Measurements from ENCODE around the gene PPP5C.

PPP5C gene

DNA sequence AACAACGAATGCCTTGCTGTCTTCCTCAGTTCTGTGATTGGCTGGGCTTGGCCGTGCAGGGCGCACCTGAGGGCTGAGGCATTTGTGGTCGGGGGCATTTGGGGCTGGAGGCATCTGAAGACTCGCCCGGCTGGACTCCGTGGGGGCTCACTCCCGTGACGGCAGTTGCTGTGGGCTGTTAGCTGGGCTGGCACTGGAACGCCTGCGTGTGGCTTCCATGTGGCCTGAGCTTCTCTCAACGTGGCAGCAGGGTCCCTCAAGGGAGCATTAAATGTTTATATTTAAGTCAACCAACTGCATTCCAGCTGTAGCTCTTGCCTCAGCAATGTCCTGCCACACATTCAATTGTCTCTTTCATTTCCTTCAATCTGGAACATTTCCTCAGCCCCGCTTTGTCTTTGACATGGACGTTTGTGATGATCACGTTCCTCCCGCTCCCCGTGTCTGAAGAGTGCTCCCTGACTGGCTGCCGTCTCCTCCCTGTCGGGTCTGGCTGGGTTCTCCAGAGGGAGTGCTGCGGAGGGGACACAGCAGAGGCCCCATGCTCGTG lies 45.4 kb downstream of the PPP5C start:
- Histone ChIP-seq H3K27ac (ENCODE audit: low read length) (no peak overlapping the region), H3K4me3 (ENCODE audit: low read depth in 1 of 2, low read length in 2 of 2) (no peak overlapping the region), H3K9ac (ENCODE audit: low read depth, low read length) (no peak overlapping the region), H3K36me3 (ENCODE audit: insufficient read depth, low read length) (peaks cover 48% of the 10 kb centered on the region), H3K27me3 (ENCODE audit: insufficient read depth, low read length, poor library complexity) (no peaks in the 10 kb centered on the region), H3K79me2 (ENCODE audit: insufficient read depth, low read length) (no peaks in the 10 kb centered on the region), H4K20me1 (ENCODE audit: insufficient read depth, low read length) (peaks cover 19% of the 10 kb centered on the region), H3K4me1 (ENCODE audit: insufficient read depth, low read length) (no peaks in the 10 kb centered on the region), H2AFZ (ENCODE audit: low read depth, low read length) (no peak overlapping the region), H3K9me3 (ENCODE audit: insufficient read depth, low read length, severe bottlenecking) (no peaks in the 10 kb centered on the region), H3K4me2 (ENCODE audit: insufficient read depth, low read length) (no peak overlapping the region)
- ATAC-seq (ENCODE audit: insufficient read depth, low read depth) (no peak), DNase-seq (no peak)
- no peak for TF ChIP-seq EZH2 (IDR thresholded peaks at IDR 0.05; ENCODE audit: borderline replicate concordance, low read depth, low read length, severe bottlenecking)
- TF ChIP-seq, protein P1, sequence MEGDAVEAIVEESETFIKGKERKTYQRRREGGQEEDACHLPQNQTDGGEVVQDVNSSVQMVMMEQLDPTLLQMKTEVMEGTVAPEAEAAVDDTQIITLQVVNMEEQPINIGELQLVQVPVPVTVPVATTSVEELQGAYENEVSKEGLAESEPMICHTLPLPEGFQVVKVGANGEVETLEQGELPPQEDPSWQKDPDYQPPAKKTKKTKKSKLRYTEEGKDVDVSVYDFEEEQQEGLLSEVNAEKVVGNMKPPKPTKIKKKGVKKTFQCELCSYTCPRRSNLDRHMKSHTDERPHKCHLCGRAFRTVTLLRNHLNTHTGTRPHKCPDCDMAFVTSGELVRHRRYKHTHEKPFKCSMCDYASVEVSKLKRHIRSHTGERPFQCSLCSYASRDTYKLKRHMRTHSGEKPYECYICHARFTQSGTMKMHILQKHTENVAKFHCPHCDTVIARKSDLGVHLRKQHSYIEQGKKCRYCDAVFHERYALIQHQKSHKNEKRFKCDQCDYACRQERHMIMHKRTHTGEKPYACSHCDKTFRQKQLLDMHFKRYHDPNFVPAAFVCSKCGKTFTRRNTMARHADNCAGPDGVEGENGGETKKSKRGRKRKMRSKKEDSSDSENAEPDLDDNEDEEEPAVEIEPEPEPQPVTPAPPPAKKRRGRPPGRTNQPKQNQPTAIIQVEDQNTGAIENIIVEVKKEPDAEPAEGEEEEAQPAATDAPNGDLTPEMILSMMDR (IDR thresholded peaks at IDR 0.05; ENCODE audit: borderline replicate concordance, extremely low read depth, low read length, poor library complexity, severe bottlenecking): no peak

DNA sequence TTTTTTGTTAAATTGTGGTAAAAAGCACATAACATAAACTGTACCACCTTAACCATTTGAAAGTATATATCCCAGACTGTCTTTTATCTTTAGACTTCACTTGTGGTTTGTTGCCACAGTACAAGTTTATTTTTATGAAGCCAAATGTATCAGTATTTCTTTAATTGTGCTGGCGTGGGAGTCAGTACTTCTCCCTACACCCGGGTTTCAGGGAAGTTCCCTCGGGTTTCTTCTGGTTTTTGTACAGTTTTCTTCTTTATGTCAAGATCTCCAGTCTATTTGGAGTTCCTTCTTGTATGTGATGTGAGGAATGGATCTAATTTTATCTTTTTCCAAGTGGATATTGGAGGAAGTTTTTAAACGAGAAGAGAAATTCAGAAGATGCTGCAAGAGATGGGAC lies 46.0 kb downstream of the PPP5C start:
- Histone ChIP-seq H3K4me2 (ENCODE audit: insufficient read depth, low read length) (no peak overlapping the region), H3K9me3 (ENCODE audit: insufficient read depth, low read length, severe bottlenecking) (no peaks in the 10 kb centered on the region), H2AFZ (ENCODE audit: low read depth, low read length) (no peak overlapping the region), H3K4me3 (ENCODE audit: low read depth in 1 of 2, low read length in 2 of 2) (no peak overlapping the region), H3K27ac (ENCODE audit: low read length) (no peak overlapping the region), H3K27me3 (ENCODE audit: insufficient read depth, low read length, poor library complexity) (no peaks in the 10 kb centered on the region), H3K79me2 (ENCODE audit: insufficient read depth, low read length) (no peaks in the 10 kb centered on the region), H3K9ac (ENCODE audit: low read depth, low read length) (no peak overlapping the region), H3K36me3 (ENCODE audit: insufficient read depth, low read length) (peaks cover 43% of the 10 kb centered on the region), H3K4me1 (ENCODE audit: insufficient read depth, low read length) (no peaks in the 10 kb centered on the region), H4K20me1 (ENCODE audit: insufficient read depth, low read length) (peaks cover 19% of the 10 kb centered on the region)
- DNase-seq (no peak), ATAC-seq (ENCODE audit: insufficient read depth, low read depth) (no peak)
- TF ChIP-seq, protein P1 (IDR thresholded peaks at IDR 0.05; ENCODE audit: borderline replicate concordance, extremely low read depth, low read length, poor library complexity, severe bottlenecking): no peak
- no peak for TF ChIP-seq EZH2 (IDR thresholded peaks at IDR 0.05; ENCODE audit: borderline replicate concordance, low read depth, low read length, severe bottlenecking)

DNA sequence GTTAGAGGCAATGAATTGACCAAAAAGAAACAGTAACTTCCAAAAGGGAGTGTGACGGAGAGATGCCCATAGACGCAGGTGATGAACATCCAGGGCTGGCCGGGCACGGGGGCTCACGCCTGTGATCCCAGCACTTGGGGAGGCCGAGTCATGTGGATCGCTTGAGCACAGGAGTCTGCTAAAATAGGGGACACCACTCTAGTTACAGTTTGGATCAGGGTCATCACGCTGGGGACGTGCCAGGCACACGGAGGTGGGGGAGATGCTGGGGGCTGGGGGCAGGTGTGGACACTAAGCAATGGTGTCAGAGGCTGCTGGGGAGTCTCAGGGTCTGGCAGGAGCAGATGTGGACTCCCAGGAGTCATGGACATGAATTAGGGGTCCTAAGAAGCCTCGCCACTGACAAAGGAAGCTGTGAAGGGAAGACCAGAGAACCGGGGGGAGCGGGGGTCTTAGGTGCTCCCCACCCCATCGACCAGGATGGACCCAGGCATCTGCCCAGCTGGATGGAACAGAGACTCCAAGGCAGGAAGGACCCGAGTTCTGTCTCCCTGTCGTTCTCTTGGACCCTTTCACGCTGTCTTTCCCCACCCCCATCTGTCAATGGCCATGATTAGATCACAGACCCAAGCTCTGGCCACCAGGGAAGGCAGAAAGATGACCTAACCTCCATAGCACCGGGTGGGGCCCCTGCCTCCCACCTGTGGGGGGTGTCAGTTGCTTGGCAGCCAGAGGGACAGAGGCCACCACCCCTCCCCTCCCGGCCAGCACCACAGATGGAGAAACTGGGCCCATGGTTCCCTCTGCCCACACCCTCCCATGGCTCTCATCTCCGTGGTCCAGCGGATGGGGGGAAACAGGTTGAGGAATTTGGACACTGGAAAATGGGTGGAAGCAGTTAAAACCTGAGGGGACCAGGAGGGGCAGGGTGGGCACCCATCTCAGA lies 46.8 kb downstream of the PPP5C start:
- DNase-seq (no peak), ATAC-seq (ENCODE audit: insufficient read depth, low read depth) (no peak)
- Histone ChIP-seq H3K4me1 (ENCODE audit: insufficient read depth, low read length) (no peaks in the 10 kb centered on the region), H3K4me2 (ENCODE audit: insufficient read depth, low read length) (no peak overlapping the region), H3K9ac (ENCODE audit: low read depth, low read length) (no peak overlapping the region), H3K9me3 (ENCODE audit: insufficient read depth, low read length, severe bottlenecking) (no peaks in the 10 kb centered on the region), H3K4me3 (ENCODE audit: low read depth in 1 of 2, low read length in 2 of 2) (no peak overlapping the region), H3K79me2 (ENCODE audit: insufficient read depth, low read length) (no peaks in the 10 kb centered on the region), H3K36me3 (ENCODE audit: insufficient read depth, low read length) (peaks cover 34% of the 10 kb centered on the region), H3K27ac (ENCODE audit: low read length) (no peak overlapping the region), H4K20me1 (ENCODE audit: insufficient read depth, low read length) (peaks cover 16% of the 10 kb centered on the region), H3K27me3 (ENCODE audit: insufficient read depth, low read length, poor library complexity) (no peaks in the 10 kb centered on the region), H2AFZ (ENCODE audit: low read depth, low read length) (no peak overlapping the region)
- TF ChIP-seq, protein P1 (IDR thresholded peaks at IDR 0.05; ENCODE audit: borderline replicate concordance, extremely low read depth, low read length, poor library complexity, severe bottlenecking): no peak
- TF ChIP-seq EZH2 (IDR thresholded peaks at IDR 0.05; ENCODE audit: borderline replicate concordance, low read depth, low read length, severe bottlenecking): no peak
